CD4-positive, alpha-beta T cell (primary cell): ENCODE results near the gene LONP1. TPM values are rescaled to one million over a fixed set of nuclear protein-coding genes. Genes with fewer than 3 reads are reported as not detected.
A peak's percentile ranks its signal among the peaks of the same experiment; 100 is the strongest.

ENCODE experiments used
- ATAC-seq: fragments of 200-7000 bp; cut with Tn5 transposase; one replicate; pipeline ENCODE4 v1.10.0; 2022; ENCODE audit warnings: mild to moderate bottlenecking; ENCODE audit not compliant: poor library complexity
- CTCF ChIA-PET: fragments of 350-600 bp; sonication (Branson Sonifier 250); formaldehyde crosslinking; loops from one replicate; lab custom pipeline; 2021; ENCODE audit warnings: antibody characterized with exemption, inconsistent platforms; lab: Charles Lee
- POLR2A ChIA-PET: fragments of 350-600 bp; sonication (Branson Sonifier 250); formaldehyde crosslinking; loops from one replicate; lab custom pipeline; 2021; ENCODE audit warnings: antibody characterized with exemption, inconsistent platforms; lab: Charles Lee
- DNase-seq, 14 experiments: peaks; one replicate each; pipeline ENCODE4 v3.0.0-alpha.2; 2013 to 2020; ENCODE audit warnings: mixed read lengths in 2 of 14
- H3K27ac ChIP-seq, 2 donors: one replicate each; pipeline versions ENCODE4 v1.5.1 to v1.7.0; 2013; ENCODE audit warnings: low read length in 2 of 2, low read depth in 1 of 2, mild to moderate bottlenecking in 1 of 2
- H3K27me3 ChIP-seq, 2 experiments: 1 replicate in 1 of 2; 2 replicates in 1 of 2; pipeline versions ENCODE4 v1.6.1 to v1.7.0; 2013; ENCODE audit warnings: low read length in 2 of 2, control low read depth in 1 of 2, mild to moderate bottlenecking in 1 of 2, moderate library complexity in 1 of 2; ENCODE audit not compliant: insufficient read depth in 2 of 2, control insufficient read depth in 1 of 2
- H3K36me3 ChIP-seq: one replicate; pipeline ENCODE4 v1.6.1; 2013; ENCODE audit warnings: low read length, control low read depth; ENCODE audit not compliant: insufficient read depth
- H3K4me1 ChIP-seq: one replicate; pipeline ENCODE4 v1.6.1; 2013; ENCODE audit warnings: low read length, control low read depth; ENCODE audit not compliant: insufficient read depth
- H3K4me3 ChIP-seq: one replicate; pipeline ENCODE4 v1.5.1; 2013; ENCODE audit warnings: mild to moderate bottlenecking, low read length, moderate library complexity
- H3K9me3 ChIP-seq, 2 experiments: 1 replicate in 1 of 2; 2 replicates in 1 of 2; pipeline versions ENCODE4 v1.6.1 to v1.7.0; 2013; ENCODE audit warnings: low read length in 2 of 2, mild to moderate bottlenecking in 2 of 2, control low read depth in 1 of 2, moderate library complexity in 1 of 2; ENCODE audit not compliant: control insufficient read depth in 1 of 2, insufficient read depth in 1 of 2
- H3K27ac Mint-ChIP-seq: one replicate; pipeline ENCODE4 v1.8.0; 2020; ENCODE audit warnings: mixed read lengths
- H3K27me3 Mint-ChIP-seq: one replicate; pipeline ENCODE4 v1.8.0; 2021; ENCODE audit warnings: mixed read lengths
- H3K36me3 Mint-ChIP-seq: one replicate; pipeline ENCODE4 v1.8.0; 2021; ENCODE audit warnings: low read depth, mixed read lengths
- H3K4me1 Mint-ChIP-seq: one replicate; pipeline ENCODE4 v1.8.0; 2021; ENCODE audit warnings: low read depth, mixed read lengths
- H3K4me3 Mint-ChIP-seq: one replicate; pipeline ENCODE4 v1.8.0; 2020; ENCODE audit warnings: mild to moderate bottlenecking, mixed read lengths
- H3K9me3 Mint-ChIP-seq: one replicate; pipeline ENCODE4 v1.8.0; 2020; ENCODE audit warnings: mixed read lengths
- intact Hi-C, 2 experiments: fragments of 100-400 bp; cut with DNase I in 1 of 2; cut with micrococcal nuclease in 1 of 2; formaldehyde crosslinking; loops; one replicate each; pipeline versions ENCODE4 v1.15.1 to v1.9.0; 2023 to 2025; cut with DNase I, micrococcal nuclease
- total RNA-seq, 174 experiments: library from RNA in 2 of 174; stranded (reverse) in 2 of 174; gene quantifications; one replicate each; pipeline ENCODE4 v1.2.3 and lab custom pipeline; 2021 to 2026
- TF ChIP-seq, protein P1 (sequence below): fragments of 200-600 bp; IDR thresholded peaks from one replicate; pipeline ENCODE4 v1.8.0; 2022; ENCODE audit warnings: antibody characterized with exemption, mild to moderate bottlenecking

Gene LONP1
- total RNA-seq, 2 experiments from 2014 or later, result 88.7 to 91.0 TPM

DNA sequence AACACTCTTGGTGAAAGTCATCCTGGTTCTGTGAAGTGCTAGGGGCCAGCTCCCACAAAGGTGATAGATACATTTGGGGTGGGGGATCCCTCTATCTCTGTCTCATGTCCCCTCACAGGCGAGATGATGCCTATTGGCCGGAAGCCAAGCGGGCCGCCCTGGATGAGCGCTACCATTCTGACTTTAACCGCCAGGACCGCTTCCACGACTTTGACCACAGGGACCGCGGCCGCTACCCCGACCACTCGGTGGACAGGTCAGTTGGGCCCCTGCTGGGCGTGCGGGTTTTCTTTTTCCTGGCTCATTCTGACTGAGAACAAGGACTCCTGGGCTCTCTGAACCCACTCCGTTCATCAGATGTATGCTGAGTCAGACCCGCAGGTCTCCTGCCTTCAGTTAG lies 56.0 kb downstream of the LONP1 start:
- no peak overlapping the region for H3K27ac ChIP-seq
- no peak overlapping the region for H3K27ac Mint-ChIP-seq
- intact Hi-C loops, result no loop called here
- no peaks in the 10 kb centered on the region for H3K27me3 ChIP-seq
- DNase-seq, result no peak
- H3K9me3 ChIP-seq, result no peaks in the 10 kb centered on the region
- H3K4me1 Mint-ChIP-seq, result no peaks in the 10 kb centered on the region
- H3K4me3 Mint-ChIP-seq, result no peak overlapping the region
- H3K27me3 Mint-ChIP-seq, result no peaks in the 10 kb centered on the region
- CTCF ChIA-PET, result no interaction called here
- peaks cover 93% of the 10 kb centered on the region for H3K36me3 ChIP-seq
- POLR2A ChIA-PET, result no interaction called here
- no peak for ATAC-seq
- peaks cover 94% of the 10 kb centered on the region for H3K36me3 Mint-ChIP-seq
- no peak overlapping the region for H3K4me3 ChIP-seq
- TF ChIP-seq, protein P1, sequence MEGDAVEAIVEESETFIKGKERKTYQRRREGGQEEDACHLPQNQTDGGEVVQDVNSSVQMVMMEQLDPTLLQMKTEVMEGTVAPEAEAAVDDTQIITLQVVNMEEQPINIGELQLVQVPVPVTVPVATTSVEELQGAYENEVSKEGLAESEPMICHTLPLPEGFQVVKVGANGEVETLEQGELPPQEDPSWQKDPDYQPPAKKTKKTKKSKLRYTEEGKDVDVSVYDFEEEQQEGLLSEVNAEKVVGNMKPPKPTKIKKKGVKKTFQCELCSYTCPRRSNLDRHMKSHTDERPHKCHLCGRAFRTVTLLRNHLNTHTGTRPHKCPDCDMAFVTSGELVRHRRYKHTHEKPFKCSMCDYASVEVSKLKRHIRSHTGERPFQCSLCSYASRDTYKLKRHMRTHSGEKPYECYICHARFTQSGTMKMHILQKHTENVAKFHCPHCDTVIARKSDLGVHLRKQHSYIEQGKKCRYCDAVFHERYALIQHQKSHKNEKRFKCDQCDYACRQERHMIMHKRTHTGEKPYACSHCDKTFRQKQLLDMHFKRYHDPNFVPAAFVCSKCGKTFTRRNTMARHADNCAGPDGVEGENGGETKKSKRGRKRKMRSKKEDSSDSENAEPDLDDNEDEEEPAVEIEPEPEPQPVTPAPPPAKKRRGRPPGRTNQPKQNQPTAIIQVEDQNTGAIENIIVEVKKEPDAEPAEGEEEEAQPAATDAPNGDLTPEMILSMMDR, result no peak
- H3K4me1 ChIP-seq, result no peaks in the 10 kb centered on the region
- H3K9me3 Mint-ChIP-seq, result no peaks in the 10 kb centered on the region

GRCh38 chr19:5661483-5661882 lies 58.5 kb downstream of the LONP1 start:
- no peaks in the 10 kb centered on the region for H3K9me3 Mint-ChIP-seq
- H3K27me3 ChIP-seq, result no peaks in the 10 kb centered on the region
- no peak overlapping the region for H3K27ac Mint-ChIP-seq
- peak overlapping the region; percentile 34 for H3K4me3 Mint-ChIP-seq
- no peaks in the 10 kb centered on the region for H3K27me3 Mint-ChIP-seq
- POLR2A ChIA-PET, result interaction anchor here (0.8 kb wide), 1 partner anchor 26 kb away, joined by 3 read pairs; no protein-coding TSS in a partner anchor
- DNase-seq (no peak), ATAC-seq (no peak)
- peaks cover 93% of the 10 kb centered on the region for H3K36me3 ChIP-seq
- H3K4me1 ChIP-seq, result no peaks in the 10 kb centered on the region
- H3K9me3 ChIP-seq, result no peaks in the 10 kb centered on the region
- TF ChIP-seq, protein P1, result no peak
- CTCF ChIA-PET, result no interaction called here
- no peak overlapping the region for H3K4me3 ChIP-seq
- peaks cover 83% of the 10 kb centered on the region for H3K36me3 Mint-ChIP-seq
- H3K27ac ChIP-seq, result no peak overlapping the region
- intact Hi-C loops, result no loop called here
- no peaks in the 10 kb centered on the region for H3K4me1 Mint-ChIP-seq

DNA sequence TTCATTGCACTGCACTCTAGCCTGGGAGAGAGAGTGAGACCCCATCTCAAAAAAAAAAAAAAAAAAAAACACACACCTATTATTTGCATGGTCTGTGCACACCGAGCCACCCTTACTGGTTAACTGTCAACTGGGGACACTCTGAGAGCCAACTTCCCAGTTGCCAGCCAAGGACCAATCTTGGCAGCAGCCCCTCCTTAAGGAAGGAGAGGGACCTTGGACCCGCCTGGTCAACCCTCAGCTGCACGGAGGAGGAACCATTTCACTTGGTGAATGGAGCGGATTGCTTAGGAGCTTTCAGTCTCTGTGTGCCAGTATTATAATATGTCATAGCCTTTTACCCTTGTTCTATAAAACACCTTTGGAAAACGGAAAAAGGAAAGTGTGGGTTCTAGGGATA lies 64.5 kb downstream of the LONP1 start:
- POLR2A ChIA-PET, result no interaction called here
- H3K4me1 Mint-ChIP-seq, result no peaks in the 10 kb centered on the region
- Histone ChIP-seq H3K4me1 (no peaks in the 10 kb centered on the region), H3K27me3 (no peaks in the 10 kb centered on the region), H3K4me3 (no peak overlapping the region), H3K36me3 (peaks cover 95% of the 10 kb centered on the region), H3K27ac (no peak overlapping the region), H3K9me3 (no peaks in the 10 kb centered on the region)
- TF ChIP-seq, protein P1, result no peak
- DNase-seq (no peak), ATAC-seq (no peak)
- CTCF ChIA-PET, result no interaction called here
- H3K9me3 Mint-ChIP-seq, result no peaks in the 10 kb centered on the region
- H3K4me3 Mint-ChIP-seq, result no peak overlapping the region
- no peaks in the 10 kb centered on the region for H3K27me3 Mint-ChIP-seq
- intact Hi-C loops, result no loop called here
- no peak overlapping the region for H3K27ac Mint-ChIP-seq
- H3K36me3 Mint-ChIP-seq, result peaks cover 85% of the 10 kb centered on the region
